ENCODE data around the gene ANKRD34C. TPM values are rescaled to one million over a fixed set of nuclear protein-coding genes. Genes with fewer than 3 reads are reported as not detected.

The ANKRD34C gene
- total RNA-seq, 2 experiments from 2014 or later, result not detected

DNA sequence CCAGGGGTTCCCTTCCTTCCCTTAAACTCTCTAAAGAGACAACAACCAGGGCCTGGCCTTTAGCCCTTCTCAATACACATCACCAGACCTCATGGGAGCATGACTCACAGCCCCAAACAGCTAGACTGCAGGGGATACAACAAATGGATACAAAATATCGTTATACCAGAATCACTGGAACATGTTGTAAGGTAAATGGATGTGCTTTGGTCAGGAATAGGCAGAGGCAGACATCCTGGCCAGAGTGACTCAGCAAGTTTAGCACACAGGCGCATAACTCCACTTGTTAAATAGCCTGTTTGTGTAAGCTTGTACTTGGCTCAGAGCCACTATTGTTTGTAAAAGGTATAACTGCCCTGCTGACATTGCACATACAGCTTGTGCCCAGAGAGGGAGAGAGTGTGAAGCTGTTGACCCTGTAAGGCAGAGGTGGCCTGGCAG, 46.7 kb downstream of the ANKRD34C start:
- DNase-seq (no peak), ATAC-seq (ENCODE audit: poor library complexity) (no peak)
- Histone ChIP-seq H3K27me3 (ENCODE audit: control insufficient read depth in 1 of 2, insufficient read depth in 2 of 2, low read length in 2 of 2) (no peaks in the 10 kb centered on the region), H3K36me3 (ENCODE audit: insufficient read depth, low read length) (peaks cover 12% of the 10 kb centered on the region), H3K9me3 (ENCODE audit: control insufficient read depth in 1 of 2, insufficient read depth in 1 of 2, low read length in 2 of 2) (no peaks in the 10 kb centered on the region), H3K27ac (ENCODE audit: low read depth in 1 of 2, low read length in 2 of 2) (no peak overlapping the region), H3K4me1 (ENCODE audit: insufficient read depth, low read length) (no peaks in the 10 kb centered on the region), H3K4me3 (ENCODE audit: low read length) (no peak overlapping the region)
- Mint-ChIP-seq H3K9me3 (no peaks in the 10 kb centered on the region), H3K4me1 (ENCODE audit: low read depth) (no peaks in the 10 kb centered on the region), H3K27ac (no peak overlapping the region), H3K4me3 (no peak overlapping the region), H3K27me3 (no peaks in the 10 kb centered on the region), H3K36me3 (ENCODE audit: low read depth) (peaks cover 43% of the 10 kb centered on the region)
- ChIA-PET POLR2A (no interaction called here), CTCF (no interaction called here)
- no peak for TF ChIP-seq CTCF (IDR thresholded peaks at IDR 0.05)
- intact Hi-C loops (cut with DNase I, micrococcal nuclease), result no loop called here

Other genes starting within 250 kb of the ANKRD34C start
- gene RASGRF1, start 191.9 kb upstream of the ANKRD34C start, total RNA-seq, result not detected
- gene TMED3, start 28.4 kb downstream of the ANKRD34C start, total RNA-seq, result 10 to 100 TPM; 12.2 to 12.7 TPM
- gene MINAR1, start 149.6 kb downstream of the ANKRD34C start, total RNA-seq, result under 1 TPM; 0.11 to 0.14 TPM